Activated CD4-positive, alpha-beta T cell treated with anti-CD3 and anti-CD28 coated beads, Interleukin-2, amount 50 U/mL, for 1 hour (primary cell): ENCODE results near the gene MARCHF2.
"Not testable (repeated sequence)": the region's sequence is repeated elsewhere in the genome, so short reads cannot be mapped to it uniquely, and the experiment has no call there.

ENCODE experiments used
- DNase-seq: peaks from one replicate; pipeline ENCODE4 v3.0.0-alpha.2; 2020

The MARCHF2 gene, protein sequence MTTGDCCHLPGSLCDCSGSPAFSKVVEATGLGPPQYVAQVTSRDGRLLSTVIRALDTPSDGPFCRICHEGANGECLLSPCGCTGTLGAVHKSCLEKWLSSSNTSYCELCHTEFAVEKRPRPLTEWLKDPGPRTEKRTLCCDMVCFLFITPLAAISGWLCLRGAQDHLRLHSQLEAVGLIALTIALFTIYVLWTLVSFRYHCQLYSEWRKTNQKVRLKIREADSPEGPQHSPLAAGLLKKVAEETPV

DNA sequence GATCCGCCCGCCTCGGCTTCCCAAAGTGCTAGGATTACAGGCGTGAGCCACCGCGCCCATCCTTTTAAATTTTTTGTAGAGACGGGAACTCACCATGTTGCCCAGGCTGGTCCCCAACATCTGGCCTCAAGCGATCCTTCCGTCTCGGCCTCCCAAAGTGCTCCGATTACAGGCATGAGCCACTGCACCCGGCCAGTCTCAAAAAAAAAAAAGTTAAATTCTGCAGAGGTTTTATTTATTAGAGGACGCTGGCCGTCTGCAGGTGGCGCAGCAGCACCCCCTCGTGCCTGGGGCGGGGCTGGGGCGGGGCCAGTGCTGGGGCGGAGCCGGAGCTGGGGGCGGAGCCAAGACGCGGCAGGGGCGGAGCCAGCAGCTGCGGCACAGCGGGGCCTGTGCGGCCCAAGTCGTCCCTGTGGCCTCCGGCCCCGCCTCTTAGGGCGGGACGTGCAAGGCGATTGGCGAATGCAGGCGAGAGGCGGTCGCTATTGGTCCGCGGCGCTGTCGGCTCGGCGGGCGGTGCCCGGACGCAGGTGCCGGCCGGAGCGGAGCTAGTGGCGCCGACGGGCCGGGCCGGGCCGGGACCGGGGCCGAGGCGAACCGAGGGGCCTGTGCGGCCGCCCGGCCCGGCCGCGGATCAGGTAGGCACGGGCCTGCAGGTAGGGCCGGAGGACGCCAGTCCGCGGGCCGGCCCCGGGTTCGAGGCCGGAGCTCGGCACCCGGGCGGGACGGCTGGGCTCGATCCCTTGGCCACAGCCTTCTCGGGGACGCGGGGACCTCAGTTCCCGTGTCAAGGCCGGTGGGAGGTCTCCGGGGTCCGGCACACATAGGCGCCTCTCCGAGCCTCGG is at the start of gene MARCHF2:
Gene MARCHF2 (plus strand): TSS at position 523 of the 846 bp plus-strand sequence. CDS start 8,536 bp downstream, outside the sequence.
- DNase-seq: peak; percentile 95

DNA sequence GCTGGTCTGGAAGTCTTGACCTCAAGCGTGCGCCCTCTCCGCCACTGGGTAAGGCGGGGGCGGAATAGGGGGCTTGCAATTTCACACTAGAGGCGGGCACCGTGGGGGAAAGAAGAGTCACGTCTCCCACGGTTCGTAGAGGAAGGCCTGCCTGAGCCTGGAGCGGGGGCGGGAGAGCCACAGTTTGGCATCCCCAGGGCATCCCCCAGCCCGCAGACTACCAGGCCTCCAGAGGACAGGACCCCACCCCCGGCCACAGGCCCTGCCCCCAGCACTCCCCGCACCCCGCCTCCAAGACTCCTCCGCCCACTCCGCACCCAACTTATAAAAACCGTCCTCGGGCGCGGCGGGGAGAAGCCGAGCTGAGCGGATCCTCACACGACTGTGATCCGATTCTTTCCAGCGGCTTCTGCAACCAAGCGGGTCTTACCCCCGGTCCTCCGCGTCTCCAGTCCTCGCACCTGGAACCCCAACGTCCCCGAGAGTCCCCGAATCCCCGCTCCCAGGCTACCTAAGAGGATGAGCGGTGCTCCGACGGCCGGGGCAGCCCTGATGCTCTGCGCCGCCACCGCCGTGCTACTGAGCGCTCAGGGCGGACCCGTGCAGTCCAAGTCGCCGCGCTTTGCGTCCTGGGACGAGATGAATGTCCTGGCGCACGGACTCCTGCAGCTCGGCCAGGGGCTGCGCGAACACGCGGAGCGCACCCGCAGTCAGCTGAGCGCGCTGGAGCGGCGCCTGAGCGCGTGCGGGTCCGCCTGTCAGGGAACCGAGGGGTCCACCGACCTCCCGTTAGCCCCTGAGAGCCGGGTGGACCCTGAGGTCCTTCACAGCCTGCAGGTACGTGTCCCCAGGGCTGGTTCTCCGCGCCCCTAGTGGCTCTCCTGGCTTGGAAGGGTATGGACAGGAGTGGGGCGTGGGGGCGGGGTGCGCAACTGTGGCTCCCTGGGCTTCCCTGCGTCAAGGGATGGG is 49.0 kb upstream of the MARCHF2 start, which contains the start of gene ANGPTL4:
Gene ANGPTL4 (plus strand): TSS at position 353 of the 969 bp plus-strand sequence. CDS start 167 bp downstream, at position 520.
- peak; percentile 23 for DNase-seq

DNA sequence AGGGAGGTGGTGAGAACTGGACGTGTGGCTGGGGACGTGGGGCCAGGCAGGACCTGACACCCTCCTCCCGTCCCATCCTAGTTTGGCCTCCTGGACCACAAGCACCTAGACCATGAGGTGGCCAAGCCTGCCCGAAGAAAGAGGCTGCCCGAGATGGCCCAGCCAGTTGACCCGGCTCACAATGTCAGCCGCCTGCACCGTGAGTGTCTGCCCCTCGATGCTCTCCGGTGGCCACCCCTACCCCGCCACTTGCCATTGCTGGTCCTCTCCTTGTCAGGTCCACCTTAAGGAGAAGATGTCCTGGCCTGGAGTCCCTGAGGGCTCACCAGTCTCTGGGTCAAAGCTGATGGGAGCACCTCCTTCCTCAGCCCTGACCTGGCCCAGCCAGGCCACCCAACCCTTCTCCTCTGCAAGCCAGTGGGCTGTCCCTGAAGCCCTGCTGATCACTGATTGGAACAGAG is 47.0 kb upstream of the MARCHF2 start:
- DNase-seq: no peak

DNA sequence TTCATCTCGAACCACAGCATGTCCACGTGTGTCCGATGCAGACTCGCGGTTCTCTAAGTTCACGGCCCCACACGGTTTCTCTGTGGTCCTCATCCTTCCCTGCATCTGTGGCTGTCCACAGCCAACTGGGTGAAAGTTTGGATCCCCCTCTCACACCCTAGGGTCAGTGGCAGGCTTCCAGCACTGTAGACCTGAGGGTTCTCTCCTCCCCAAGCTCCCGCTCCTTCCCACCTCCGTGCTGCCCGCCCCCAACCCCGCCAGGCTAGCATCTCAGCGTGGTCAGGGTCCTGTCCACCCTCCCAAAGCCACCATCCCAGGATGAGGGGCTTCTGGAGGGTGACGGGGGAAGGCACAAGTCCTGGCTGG is 46.2 kb upstream of the MARCHF2 start:
- no peak for DNase-seq

DNA sequence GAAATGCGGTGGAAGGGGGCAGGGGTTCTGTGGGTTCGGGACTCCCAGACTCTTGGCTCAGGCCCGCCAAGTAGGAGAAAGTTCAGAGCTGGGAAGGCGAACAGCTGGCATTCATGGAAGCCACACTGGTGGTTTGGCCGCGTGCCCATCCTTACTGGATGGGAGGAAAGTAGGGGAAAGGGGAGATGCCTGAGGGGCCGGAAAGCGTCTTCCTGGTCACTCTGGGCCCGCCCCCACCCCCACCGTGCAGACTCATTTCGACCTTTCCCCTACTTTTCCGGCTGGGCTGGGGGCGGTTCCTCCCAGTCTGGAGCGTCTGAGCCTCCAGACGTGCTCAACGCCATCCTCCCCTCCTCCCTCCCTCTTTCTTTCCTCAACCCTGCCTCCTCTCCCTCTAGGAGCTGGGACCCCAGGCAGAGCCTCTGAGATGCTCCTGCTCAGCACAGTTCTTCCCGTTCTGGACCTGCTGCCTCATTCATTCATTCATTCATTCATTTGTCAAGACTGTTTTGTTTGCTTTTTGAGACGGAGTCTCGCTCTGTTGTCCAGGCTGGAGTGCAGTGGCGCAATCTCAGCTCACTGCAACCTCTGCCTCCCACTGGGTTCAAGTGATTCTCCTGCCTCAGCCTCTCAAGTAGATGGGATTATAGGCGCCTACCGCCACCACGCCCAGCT is 45.6 kb upstream of the MARCHF2 start:
- no peak for DNase-seq

DNA sequence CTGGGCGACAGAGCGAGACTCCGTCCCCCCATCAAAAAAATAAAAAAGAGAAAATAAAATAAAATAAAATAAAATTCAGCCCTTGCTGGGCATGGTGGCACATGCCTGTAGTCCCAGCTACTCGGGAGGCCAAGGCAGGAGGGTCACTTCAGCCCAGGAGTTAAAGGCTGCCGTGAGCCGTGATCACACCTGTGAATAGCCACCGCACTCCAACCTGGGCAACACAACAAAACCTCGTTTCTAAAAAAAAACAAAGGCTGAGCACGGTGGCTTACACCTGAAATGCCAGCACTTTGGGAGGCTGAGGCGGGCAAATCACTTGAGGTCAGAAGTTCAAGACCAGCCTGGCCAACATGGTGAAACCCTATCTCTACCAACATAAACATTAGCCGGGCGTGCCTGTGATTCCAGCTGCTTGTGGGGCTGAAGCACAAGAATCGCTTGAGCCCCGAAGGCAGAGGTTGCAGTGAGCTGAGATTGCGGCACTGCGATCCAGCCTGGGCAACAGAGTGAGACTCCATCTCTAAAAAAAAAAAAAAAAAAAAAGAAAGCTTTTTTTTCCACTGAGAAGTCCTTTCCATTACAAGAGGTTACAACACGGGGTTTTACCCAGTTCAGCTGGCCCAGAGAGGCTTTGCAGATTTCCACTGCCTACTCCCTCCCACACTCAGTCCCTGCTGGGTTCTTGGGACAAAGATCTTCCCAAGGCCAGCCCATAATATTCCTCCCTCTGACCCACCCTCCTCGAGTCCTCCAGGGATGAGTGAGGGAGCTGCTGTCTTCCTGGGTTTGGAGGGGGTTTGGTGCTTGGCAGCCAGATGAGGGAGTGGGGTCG is 42.7 kb upstream of the MARCHF2 start:
- no peak for DNase-seq

- no peak for DNase-seq
These were observed 41.9 kb upstream of the MARCHF2 start for GRCh38 chr19:8371011-8371804.

GRCh38 chr19:8373867-8374813 is 39.0 kb upstream of the MARCHF2 start:
- no peak for DNase-seq

- DNase-seq: not testable (repeated sequence)
These were observed 37.3 kb upstream of the MARCHF2 start for GRCh38 chr19:8375766-8376165.

- DNase-seq: not testable (repeated sequence)
These were observed 36.6 kb upstream of the MARCHF2 start for GRCh38 chr19:8376373-8376974.

DNA sequence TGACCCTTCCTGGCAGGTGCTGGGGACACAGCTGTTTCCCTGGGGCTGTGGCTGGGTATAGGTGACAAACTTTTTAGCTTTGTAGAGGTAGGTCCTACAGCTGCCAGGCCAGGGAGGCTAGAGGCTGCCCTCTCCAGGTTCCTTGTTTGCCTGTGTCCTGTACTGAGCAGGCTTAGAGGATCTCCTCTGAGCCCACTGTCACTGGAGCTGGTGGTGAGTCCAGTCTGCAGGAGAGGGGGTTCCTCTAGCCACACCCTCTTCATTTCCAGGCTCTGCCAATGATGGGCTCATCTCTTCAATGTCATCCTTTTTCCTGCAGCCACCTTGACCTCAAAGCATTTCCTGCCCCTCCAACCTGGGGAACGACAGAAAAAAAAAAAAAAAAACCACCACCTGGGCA is 35.5 kb upstream of the MARCHF2 start:
- DNase-seq: no peak

DNA sequence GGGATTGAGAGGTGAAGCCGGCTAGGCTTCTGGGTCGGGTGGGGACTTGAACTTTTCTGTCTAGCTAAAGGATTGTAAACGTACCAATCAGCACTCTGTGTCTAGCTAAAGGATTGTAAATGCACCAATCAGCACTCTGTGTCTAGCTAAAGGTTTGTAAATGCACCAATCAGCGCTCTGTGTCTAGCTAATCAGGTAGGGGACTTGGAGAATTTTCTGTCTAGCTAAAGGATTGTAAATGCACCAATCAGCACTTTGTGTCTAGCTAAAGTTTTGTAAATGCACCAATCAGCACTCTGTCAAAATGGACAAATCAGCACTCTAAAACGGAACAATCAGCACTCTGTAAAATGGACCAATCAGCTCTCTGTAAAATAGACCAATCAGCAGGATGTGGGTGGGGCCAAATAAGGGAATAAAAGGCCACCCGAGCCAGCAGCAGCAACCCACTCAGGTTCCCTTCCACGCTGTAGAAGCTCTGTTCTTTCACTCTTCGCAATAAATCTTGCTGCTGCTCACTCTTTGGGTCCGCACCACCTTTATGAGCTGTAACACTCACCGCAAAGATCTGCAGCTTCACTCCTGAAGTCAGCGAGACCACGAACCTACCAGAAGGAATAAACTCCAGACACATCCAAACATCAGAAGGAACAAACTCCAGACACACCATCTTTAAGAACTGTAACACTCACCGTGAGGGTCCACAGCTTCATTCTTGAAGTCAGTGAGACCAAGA is 33.8 kb upstream of the MARCHF2 start:
- not testable (repeated sequence) for DNase-seq

DNA sequence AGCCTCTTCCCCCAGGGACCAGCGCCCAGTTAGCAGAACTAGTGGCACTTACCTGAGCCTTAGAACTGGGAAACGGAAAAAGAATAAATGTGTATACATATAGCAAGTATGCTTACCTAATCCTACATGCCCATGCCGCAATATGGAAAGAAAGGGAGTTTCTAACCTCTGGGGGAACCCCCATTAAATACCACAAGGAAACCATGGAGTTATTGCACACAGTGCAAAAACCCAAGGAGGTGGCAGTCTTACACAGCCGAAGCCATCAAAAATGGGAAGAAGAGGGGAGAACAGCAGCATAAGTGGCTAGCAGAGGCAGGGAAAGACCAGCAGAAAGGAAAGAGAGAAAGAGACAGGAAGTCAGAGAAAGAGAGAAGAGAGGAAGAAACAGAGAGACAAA is 28.5 kb upstream of the MARCHF2 start:
- DNase-seq: not testable (repeated sequence)

DNA sequence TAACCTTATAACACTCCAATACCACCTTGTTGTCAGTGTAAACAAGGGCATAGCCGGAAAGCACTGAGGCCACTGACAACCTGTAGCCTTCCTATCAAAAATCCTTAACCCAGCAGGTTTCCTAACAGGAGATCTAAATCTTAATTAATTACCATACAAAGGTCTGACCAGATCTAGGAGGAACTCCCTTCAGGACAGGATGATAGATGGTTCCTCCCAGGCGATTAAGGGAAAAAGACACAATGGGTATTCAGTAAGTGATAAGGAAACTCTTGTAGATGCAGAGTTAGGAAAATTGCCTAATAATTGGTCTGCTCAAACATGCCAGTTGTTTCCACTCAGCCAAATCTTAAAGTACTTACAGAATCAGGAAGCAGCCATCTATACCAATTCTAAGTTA is 28.0 kb upstream of the MARCHF2 start:
- DNase-seq: not testable (repeated sequence)

DNA sequence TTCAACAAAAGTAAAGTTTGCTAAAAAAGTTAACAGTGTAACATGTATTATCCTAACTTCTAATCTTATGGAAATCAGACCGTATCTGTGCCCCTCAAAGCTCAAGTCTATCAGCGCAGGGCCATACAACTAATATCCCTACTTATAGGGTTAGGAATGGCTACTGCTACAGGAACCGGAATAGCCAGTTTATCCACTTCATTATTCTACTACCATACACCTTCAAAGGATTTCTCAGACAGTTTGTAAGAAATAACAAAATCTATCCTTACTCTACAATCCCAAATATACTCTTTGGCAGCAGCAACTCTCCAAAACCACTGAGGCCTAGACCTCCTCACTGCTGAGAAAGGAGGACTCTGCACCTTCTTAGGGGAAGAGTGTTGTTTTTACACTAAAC is 27.5 kb upstream of the MARCHF2 start:
- not testable (repeated sequence) for DNase-seq

DNA sequence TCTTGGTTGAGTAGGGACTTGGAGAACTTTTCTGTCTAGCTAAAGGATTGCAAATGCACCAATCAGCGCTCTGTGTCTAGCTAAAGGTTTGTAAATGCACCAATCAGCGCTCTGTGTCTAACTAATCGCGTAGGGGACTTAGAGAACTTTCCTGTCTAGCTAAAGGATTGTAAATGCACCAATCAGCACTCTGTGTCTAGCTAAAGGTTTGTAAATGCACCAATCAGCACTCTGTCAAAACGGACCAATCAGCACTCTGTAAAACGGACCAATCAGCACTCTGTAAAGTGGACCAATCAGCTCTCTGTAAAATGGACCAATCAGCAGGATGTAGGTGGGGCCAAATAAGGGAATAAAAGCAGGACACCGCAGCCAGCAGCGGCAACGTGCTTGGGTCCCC is 26.7 kb upstream of the MARCHF2 start:
- DNase-seq: not testable (repeated sequence)

DNA sequence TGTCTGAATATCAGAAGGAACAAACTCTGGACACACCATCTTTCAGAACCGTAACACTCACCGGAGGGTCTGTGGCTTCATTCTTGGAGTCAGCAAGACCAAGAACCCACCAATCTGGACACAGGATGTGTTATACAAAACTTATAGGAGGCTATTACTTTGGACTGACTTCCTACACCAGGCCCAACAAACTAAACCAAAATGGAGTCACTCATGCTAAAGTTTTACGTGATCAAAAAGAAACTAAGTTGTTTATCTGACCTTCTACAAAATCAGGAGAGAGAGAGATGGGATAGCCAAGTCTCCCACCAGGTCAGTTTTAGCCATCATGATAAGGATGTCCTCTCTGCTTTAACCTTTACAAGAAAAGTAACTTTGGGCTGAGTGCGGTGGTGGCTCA is 26.1 kb upstream of the MARCHF2 start:
- DNase-seq: no peak
